CD8-positive, alpha-beta memory T cell (primary cell): Measurements from ENCODE around the gene OR2Y1. TPM values are rescaled to one million over a fixed set of nuclear protein-coding genes. Genes with fewer than 3 reads are reported as not detected.
"Not testable (repeated sequence)": the region's sequence is repeated elsewhere in the genome, so short reads cannot be mapped to it uniquely, and the experiment has no call there.

ENCODE experiments used
- CTCF ChIA-PET: fragments of 350-600 bp; sonication (Branson Sonifier 250); formaldehyde crosslinking; loops from one replicate; lab custom pipeline; 2021; ENCODE audit warnings: antibody characterized with exemption; lab: Charles Lee
- POLR2A ChIA-PET: fragments of 350-600 bp; sonication (Branson Sonifier 250); formaldehyde crosslinking; loops from one replicate; lab custom pipeline; 2021; ENCODE audit warnings: antibody characterized with exemption; lab: Charles Lee
- DNase-seq, 5 donors: peaks; one replicate each; pipeline versions ENCODE4 v3.0.0 to v3.0.0-alpha.2; 2020 to 2022; ENCODE audit warnings: mixed read lengths in 1 of 5
- H3K27ac ChIP-seq: one replicate; pipeline ENCODE4 v1.7.0; 2013; ENCODE audit warnings: low read depth, mild to moderate bottlenecking, low read length, moderate library complexity
- H3K27me3 ChIP-seq: 2 replicates; pipeline ENCODE4 v1.7.0; 2013; ENCODE audit warnings: low read length, mild to moderate bottlenecking; ENCODE audit not compliant: insufficient read depth, poor library complexity, severe bottlenecking
- H3K36me3 ChIP-seq: 2 replicates; pipeline ENCODE4 v1.7.0; 2013; ENCODE audit warnings: mild to moderate bottlenecking, low read length, moderate library complexity; ENCODE audit not compliant: insufficient read depth
- H3K4me1 ChIP-seq: 2 replicates; pipeline ENCODE4 v1.7.0; 2013; ENCODE audit warnings: mild to moderate bottlenecking, low read length, moderate library complexity; ENCODE audit not compliant: insufficient read depth
- H3K4me3 ChIP-seq: 2 replicates; pipeline ENCODE4 v1.7.0; 2013; ENCODE audit warnings: mild to moderate bottlenecking, low read length
- H3K9me3 ChIP-seq: 2 replicates; pipeline ENCODE4 v1.7.0; 2013; ENCODE audit warnings: mild to moderate bottlenecking, low read length
- H3K27ac Mint-ChIP-seq, 8 donors: one replicate each; pipeline ENCODE4 v1.8.0; 2020 to 2021; ENCODE audit warnings: mixed read lengths in 8 of 8, mild to moderate bottlenecking in 6 of 8, inconsistent platforms in 3 of 8, moderate library complexity in 3 of 8
- H3K27me3 Mint-ChIP-seq, 2 donors: one replicate each; pipeline ENCODE4 v1.8.0; 2020 to 2021; ENCODE audit warnings: mixed read lengths in 2 of 2, mild to moderate bottlenecking in 1 of 2, moderate library complexity in 1 of 2
- H3K36me3 Mint-ChIP-seq, 3 donors: one replicate each; pipeline ENCODE4 v1.8.0; 2020 to 2021; ENCODE audit warnings: mixed read lengths in 3 of 3, inconsistent platforms in 1 of 3, mild to moderate bottlenecking in 1 of 3
- H3K4me1 Mint-ChIP-seq, 3 donors: one replicate each; pipeline ENCODE4 v1.8.0; 2020 to 2021; ENCODE audit warnings: mixed read lengths in 3 of 3, inconsistent platforms in 1 of 3, mild to moderate bottlenecking in 1 of 3
- H3K4me3 Mint-ChIP-seq, 7 donors: one replicate each; pipeline ENCODE4 v1.8.0; 2020 to 2021; ENCODE audit warnings: mixed read lengths in 7 of 7, mild to moderate bottlenecking in 6 of 7, moderate library complexity in 4 of 7, inconsistent platforms in 2 of 7
- H3K9me3 Mint-ChIP-seq, 5 donors: one replicate each; pipeline ENCODE4 v1.8.0; 2020 to 2022; ENCODE audit warnings: mixed read lengths in 5 of 5, mild to moderate bottlenecking in 3 of 5, moderate library complexity in 2 of 5, inconsistent platforms in 1 of 5
- polyA plus RNA-seq: library from polyadenylated mRNA; unstranded; fragments of 300-500 nt; fragmentation: Illumina TruSeq; gene quantifications from one replicate; pipeline ENCODE4 v1.2.3, GENCODE V29; 2021
- total RNA-seq, 2 experiments: library from RNA; stranded (reverse); gene quantifications; one replicate each; pipeline ENCODE4 v1.2.3, GENCODE V29; 2021

The OR2Y1 gene
- total and polyA plus RNA-seq, 3 experiments from 2014 or later, result not detected

DNA sequence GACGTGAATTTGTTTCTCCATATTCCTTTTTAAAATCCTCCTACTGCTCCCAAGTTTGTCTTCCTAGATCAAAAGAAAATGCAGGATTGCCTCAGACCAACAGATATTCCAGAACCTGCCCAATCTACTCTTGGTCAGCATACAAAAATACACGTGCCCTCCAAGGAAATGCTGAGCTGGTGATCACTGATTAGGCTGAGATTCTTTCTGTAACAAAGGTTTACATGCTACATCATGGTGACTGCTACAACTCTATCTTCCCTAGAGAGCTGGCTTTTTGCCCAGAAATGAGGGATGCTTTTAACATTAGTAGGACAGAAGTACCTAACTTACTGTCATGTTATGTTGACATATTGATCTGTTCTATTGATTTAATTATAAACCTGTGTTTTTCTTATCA lies 35.5 kb downstream of the OR2Y1 start:
- Histone ChIP-seq H3K36me3 (no peaks in the 10 kb centered on the region), H3K27me3 (no peaks in the 10 kb centered on the region), H3K27ac (no peak overlapping the region), H3K9me3 (no peaks in the 10 kb centered on the region), H3K4me1 (no peaks in the 10 kb centered on the region), H3K4me3 (no peak overlapping the region)
- peaks cover 0 to 5% (median 0%) of the 10 kb centered on the region in 3 donors for H3K36me3 Mint-ChIP-seq
- DNase-seq, result no peak
- H3K4me1 Mint-ChIP-seq, result no peaks in the 10 kb centered on the region
- POLR2A ChIA-PET, result no interaction called here
- CTCF ChIA-PET, result interaction anchor here (2.1 kb wide), 1 partner anchor 14 kb away, joined by 6 read pairs; no protein-coding TSS in a partner anchor
- H3K27me3 Mint-ChIP-seq, result peaks cover 3 to 24% of the 10 kb centered on the region in 2 donors
- H3K4me3 Mint-ChIP-seq, result no peak overlapping the region
- no peak overlapping the region for H3K27ac Mint-ChIP-seq
- H3K9me3 Mint-ChIP-seq, result peaks cover 0 to 6% (median 3%) of the 10 kb centered on the region in 5 donors

DNA sequence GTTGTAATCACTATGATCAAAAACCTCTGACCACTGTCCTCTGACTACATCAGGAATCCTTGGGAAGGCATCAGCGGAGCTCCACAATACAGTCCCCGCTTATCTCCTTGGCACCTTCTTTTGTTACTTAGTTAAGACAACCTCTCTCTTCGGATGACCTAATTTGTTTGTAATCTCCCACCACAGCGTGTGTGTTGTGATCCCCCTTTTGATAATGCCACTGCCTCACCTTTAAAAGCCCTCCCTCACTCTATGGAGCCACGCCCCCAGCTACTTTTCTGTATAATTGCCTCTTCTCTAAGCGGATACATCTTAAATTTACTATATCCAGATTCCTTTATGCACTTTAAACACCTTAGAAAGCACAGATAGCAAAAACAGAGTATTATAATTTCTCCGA lies 35.9 kb downstream of the OR2Y1 start:
- H3K27me3 ChIP-seq, result no peaks in the 10 kb centered on the region
- no peaks in the 10 kb centered on the region for H3K36me3 ChIP-seq
- Mint-ChIP-seq H3K9me3 (peaks cover 0 to 6% (median 3%) of the 10 kb centered on the region in 5 donors), H3K4me3 (no peak overlapping the region), H3K27ac (no peak overlapping the region), H3K36me3 (peaks cover 0 to 8% (median 0%) of the 10 kb centered on the region in 3 donors), H3K27me3 (peaks cover 3 to 24% of the 10 kb centered on the region in 2 donors), H3K4me1 (no peaks in the 10 kb centered on the region)
- H3K27ac ChIP-seq, result no peak overlapping the region
- no peak overlapping the region for H3K4me3 ChIP-seq
- H3K4me1 ChIP-seq, result no peaks in the 10 kb centered on the region
- DNase-seq, result no peak
- H3K9me3 ChIP-seq, result no peaks in the 10 kb centered on the region
- ChIA-PET POLR2A (no interaction called here), CTCF (interaction anchor here (2.1 kb wide), 1 partner anchor 14 kb away, joined by 6 read pairs; no protein-coding TSS in a partner anchor)

DNA sequence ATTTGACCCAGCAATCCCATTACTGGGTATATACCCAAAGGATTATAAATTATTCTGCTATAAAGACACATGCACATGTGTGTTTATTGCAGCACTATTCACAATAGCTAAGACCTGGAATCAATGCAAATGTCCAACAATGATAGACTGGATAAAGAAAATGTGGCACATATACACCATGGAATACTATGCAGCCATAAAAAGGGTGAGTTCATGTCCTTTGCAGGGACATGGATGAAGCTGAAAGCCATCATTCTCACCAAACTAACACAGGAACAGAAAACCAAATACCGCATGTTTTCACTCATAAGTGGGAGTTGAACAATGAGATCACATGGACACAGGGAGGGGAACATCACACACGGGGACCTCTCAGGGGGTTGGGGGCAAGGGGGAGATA lies 36.5 kb downstream of the OR2Y1 start:
- CTCF ChIA-PET, DNase-seq, H3K9me3 ChIP-seq, H3K4me3 Mint-ChIP-seq, H3K27ac Mint-ChIP-seq, H3K4me3 ChIP-seq, POLR2A ChIA-PET, H3K27ac ChIP-seq, H3K4me1 ChIP-seq, H3K27me3 ChIP-seq, H3K36me3 ChIP-seq, H3K4me1 Mint-ChIP-seq, H3K9me3 Mint-ChIP-seq: not testable (repeated sequence)
- Mint-ChIP-seq H3K27me3 (peaks cover 3 to 24% of the 10 kb centered on the region in 2 donors), H3K36me3 (peaks cover 0 to 13% (median 0%) of the 10 kb centered on the region in 3 donors)

DNA sequence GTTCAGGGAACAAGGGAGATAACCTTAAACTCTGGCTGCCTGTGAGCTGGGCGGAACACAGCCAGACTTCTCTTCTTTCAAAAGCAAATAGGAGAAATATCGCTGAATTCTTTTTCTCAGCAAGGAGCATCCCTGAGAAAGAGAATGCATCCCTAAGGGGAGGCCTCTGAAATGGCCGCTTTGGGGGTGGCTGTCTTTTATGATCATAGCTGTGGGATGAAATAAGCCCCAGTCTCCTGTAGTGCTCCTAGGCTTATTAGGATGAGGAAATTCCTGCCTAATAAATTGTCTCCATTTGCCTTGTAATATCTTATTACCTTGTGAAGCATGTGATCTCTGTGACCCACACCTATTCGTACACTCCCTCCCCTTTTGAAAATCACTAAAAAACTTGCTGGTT lies 39.4 kb downstream of the OR2Y1 start:
- H3K9me3 ChIP-seq, H3K4me1 Mint-ChIP-seq, H3K27ac ChIP-seq, H3K4me3 Mint-ChIP-seq, H3K27ac Mint-ChIP-seq, POLR2A ChIA-PET, DNase-seq, H3K27me3 ChIP-seq, H3K4me1 ChIP-seq, H3K36me3 ChIP-seq, H3K4me3 ChIP-seq, H3K9me3 Mint-ChIP-seq: not testable (repeated sequence)
- H3K36me3 Mint-ChIP-seq, result peaks cover 0 to 13% (median 0%) of the 10 kb centered on the region in 3 donors
- H3K27me3 Mint-ChIP-seq, result peaks cover 5 to 35% of the 10 kb centered on the region in 2 donors
- CTCF ChIA-PET, result interaction anchor here (0.8 kb wide), 1 partner anchor 18 kb away, joined by 3 read pairs; no protein-coding TSS in a partner anchor

DNA sequence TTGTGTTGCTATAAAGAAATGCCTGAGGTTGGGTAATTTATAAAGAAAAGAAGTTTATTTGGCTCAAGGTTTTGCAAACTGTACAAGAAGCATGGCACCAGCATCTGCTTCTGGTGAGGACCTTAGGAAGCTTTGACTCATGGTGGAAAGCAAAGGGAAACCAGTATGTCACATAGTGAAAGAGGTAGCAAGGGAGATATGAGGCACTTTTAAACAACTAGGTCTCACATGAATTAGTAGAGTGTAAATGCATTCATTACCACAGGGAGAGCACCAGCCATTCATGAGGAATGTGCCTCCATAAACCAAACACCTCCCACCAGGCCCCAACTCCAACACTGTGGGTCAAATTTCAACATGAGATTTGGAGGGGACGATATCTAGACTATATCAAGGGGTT lies 40.8 kb downstream of the OR2Y1 start:
- ChIA-PET POLR2A (no interaction called here), CTCF (no interaction called here)
- Mint-ChIP-seq H3K4me1 (no peaks in the 10 kb centered on the region), H3K36me3 (peaks cover 0 to 17% (median 0%) of the 10 kb centered on the region in 3 donors), H3K27me3 (peaks cover 6 to 40% of the 10 kb centered on the region in 2 donors), H3K9me3 (peaks cover 0 to 8% (median 6%) of the 10 kb centered on the region in 5 donors), H3K27ac (peak overlapping the region in 1 of 8 donors; percentile 37), H3K4me3 (no peak overlapping the region)
- no peak for DNase-seq
- no peaks in the 10 kb centered on the region for H3K27me3 ChIP-seq
- no peak overlapping the region for H3K27ac ChIP-seq
- no peak overlapping the region for H3K4me3 ChIP-seq
- H3K36me3 ChIP-seq, result no peaks in the 10 kb centered on the region
- no peaks in the 10 kb centered on the region for H3K4me1 ChIP-seq
- H3K9me3 ChIP-seq, result no peaks in the 10 kb centered on the region

DNA sequence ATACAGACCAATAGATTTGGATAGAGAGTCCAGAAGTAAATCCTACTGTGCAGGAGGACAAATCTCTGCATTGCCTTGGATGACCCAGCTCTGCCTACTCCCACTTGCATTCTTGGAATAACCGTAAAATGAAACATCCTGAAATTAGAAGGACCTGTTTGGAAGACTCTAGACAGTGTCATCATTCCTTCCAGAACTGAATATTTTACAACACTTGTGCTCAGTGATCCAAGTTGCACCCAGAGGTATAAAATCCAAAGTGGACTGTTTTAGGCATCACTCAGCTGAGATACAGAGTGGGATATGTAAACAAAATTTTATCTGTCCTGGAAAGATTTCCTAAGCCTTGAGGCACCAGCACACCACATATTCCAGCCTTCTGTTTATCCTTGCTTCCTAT lies 43.7 kb downstream of the OR2Y1 start:
- no peak overlapping the region for H3K4me3 Mint-ChIP-seq
- no peak for DNase-seq
- peaks cover 5 to 45% of the 10 kb centered on the region in 2 donors for H3K27me3 Mint-ChIP-seq
- ChIA-PET CTCF (no interaction called here), POLR2A (no interaction called here)
- H3K27me3 ChIP-seq, result no peaks in the 10 kb centered on the region
- no peak overlapping the region for H3K27ac Mint-ChIP-seq
- H3K9me3 Mint-ChIP-seq, result peaks cover 0 to 8% (median 6%) of the 10 kb centered on the region in 5 donors
- peaks cover 17 to 21% (median 17%) of the 10 kb centered on the region in 3 donors for H3K4me1 Mint-ChIP-seq
- no peaks in the 10 kb centered on the region for H3K9me3 ChIP-seq
- H3K4me1 ChIP-seq, result peaks cover 7% of the 10 kb centered on the region
- H3K36me3 ChIP-seq, result no peaks in the 10 kb centered on the region
- no peak overlapping the region for H3K4me3 ChIP-seq
- no peak overlapping the region for H3K27ac ChIP-seq
- H3K36me3 Mint-ChIP-seq, result peaks cover 0 to 28% (median 0%) of the 10 kb centered on the region in 3 donors

DNA sequence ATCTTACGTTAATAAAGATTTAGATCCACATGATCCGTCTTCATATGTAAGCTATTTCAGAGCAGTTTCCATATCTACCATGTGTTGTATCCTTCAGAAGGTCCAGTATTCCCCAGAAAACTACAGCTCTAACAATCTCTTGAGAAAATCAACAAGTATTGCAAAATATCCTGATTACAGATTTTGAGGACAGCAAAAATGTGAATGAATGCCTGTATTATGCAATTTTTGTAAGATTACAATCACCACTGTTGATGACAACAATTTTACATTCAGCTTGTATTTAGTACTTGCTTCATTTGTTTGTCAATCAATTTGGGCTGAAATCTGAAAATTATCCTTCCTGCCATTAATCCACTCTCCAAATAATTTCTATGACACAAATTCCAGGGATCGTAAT lies 47.4 kb downstream of the OR2Y1 start:
- Histone ChIP-seq H3K27me3 (no peaks in the 10 kb centered on the region), H3K4me3 (no peak overlapping the region), H3K27ac (no peak overlapping the region), H3K4me1 (peaks cover 39% of the 10 kb centered on the region), H3K9me3 (no peaks in the 10 kb centered on the region), H3K36me3 (no peaks in the 10 kb centered on the region)
- peaks cover 0 to 4% (median 0%) of the 10 kb centered on the region in 5 donors for H3K9me3 Mint-ChIP-seq
- peaks cover 5 to 28% of the 10 kb centered on the region in 2 donors for H3K27me3 Mint-ChIP-seq
- H3K4me3 Mint-ChIP-seq, result no peak overlapping the region
- CTCF ChIA-PET, result no interaction called here
- DNase-seq, result no peak
- POLR2A ChIA-PET, result no interaction called here
- peaks cover 45 to 54% (median 46%) of the 10 kb centered on the region in 3 donors for H3K4me1 Mint-ChIP-seq
- peaks cover 0 to 15% (median 0%) of the 10 kb centered on the region in 3 donors for H3K36me3 Mint-ChIP-seq
- peak overlapping the region in 3 of 8 donors; percentile 22 to 76 (median 75) for H3K27ac Mint-ChIP-seq

DNA sequence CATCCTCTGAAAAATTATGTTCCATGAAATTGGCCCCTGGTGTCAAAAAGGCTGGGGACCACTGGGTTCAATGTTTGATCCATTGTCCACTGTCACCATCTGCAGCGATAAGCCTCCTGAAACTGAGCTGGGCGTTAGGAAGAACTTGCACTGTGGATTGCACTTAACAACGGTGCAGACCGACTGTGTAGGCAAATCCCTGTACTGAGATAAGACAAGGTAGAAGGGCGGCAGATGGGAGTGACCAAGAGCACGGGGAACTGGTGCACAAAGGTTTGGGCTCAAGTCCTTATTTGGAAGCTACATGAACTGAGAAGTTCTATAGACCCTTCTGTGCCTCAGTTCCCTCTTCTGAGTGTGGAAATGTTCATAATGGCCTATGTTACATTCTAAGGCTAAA lies 48.8 kb downstream of the OR2Y1 start:
- Mint-ChIP-seq H3K27me3 (peaks cover 5 to 17% of the 10 kb centered on the region in 2 donors), H3K9me3 (peaks cover 0 to 3% (median 0%) of the 10 kb centered on the region in 5 donors), H3K4me1 (peaks cover 45 to 54% (median 46%) of the 10 kb centered on the region in 3 donors), H3K36me3 (peaks cover 0 to 15% (median 0%) of the 10 kb centered on the region in 3 donors), H3K4me3 (peak overlapping the region in 1 of 7 donors; percentile 37), H3K27ac (peak overlapping the region in 7 of 8 donors; percentile 4 to 89 (median 76))
- Histone ChIP-seq H3K9me3 (no peaks in the 10 kb centered on the region), H3K36me3 (no peaks in the 10 kb centered on the region), H3K4me3 (no peak overlapping the region), H3K27ac (no peak overlapping the region), H3K4me1 (peaks cover 39% of the 10 kb centered on the region), H3K27me3 (no peaks in the 10 kb centered on the region)
- CTCF ChIA-PET, result interaction anchor here (0.9 kb wide), 1 partner anchor 27 kb away, joined by 3 read pairs; no protein-coding TSS in a partner anchor
- no peak for DNase-seq
- POLR2A ChIA-PET, result no interaction called here
